HG03045 (cell line): ENCODE measurements around the gene SORBS1.

Source experiments
- ATAC-seq: cut with Tn5 transposase; IDR thresholded peaks from one replicate; pipeline ENCODE4 v1.9.1; 2021; ENCODE audit warnings: mild to moderate bottlenecking, moderate library complexity; ENCODE audit not compliant: unreplicated experiment

SORBS1 gene

DNA sequence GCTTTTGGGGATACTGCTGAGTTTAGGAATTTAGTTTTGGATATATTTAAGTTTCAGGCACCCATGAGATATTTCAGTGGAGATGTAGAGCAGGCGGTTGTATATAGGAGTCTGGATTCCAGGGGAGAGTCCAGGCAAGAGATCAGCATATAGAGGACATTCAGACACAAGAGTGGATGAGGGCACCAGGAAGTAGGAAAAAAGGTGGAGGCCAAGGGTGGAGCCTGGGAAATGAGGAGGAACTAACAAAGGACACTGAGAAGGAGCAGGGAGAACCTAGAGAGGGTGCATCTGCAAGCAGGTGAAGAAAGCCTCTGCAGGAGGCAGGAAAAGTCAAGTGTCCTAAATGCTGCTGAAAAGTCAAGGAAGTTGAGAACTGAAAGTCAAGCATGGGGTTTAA is 257.2 kb downstream of the SORBS1 start:
- ATAC-seq, result no peak

DNA sequence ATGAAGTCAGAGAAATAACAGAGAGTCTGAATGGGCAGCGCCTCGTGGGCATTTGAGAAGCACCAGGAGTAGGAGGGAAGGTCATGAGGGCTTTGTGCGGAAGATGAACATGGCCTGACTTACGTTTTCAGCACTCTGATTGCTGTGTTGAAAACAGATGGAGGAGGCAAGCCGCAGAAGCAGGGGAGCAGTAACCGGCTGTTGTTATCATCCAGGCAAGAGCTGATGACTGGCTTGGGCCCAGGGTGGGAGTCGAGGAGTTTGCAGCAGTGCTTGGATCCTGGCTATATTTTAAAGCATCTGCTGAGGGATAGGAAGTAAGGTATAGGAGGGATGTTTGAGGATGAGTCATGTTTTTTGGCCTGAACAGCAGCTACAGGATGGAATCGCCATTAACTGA is 257.6 kb downstream of the SORBS1 start:
- no peak for ATAC-seq

DNA sequence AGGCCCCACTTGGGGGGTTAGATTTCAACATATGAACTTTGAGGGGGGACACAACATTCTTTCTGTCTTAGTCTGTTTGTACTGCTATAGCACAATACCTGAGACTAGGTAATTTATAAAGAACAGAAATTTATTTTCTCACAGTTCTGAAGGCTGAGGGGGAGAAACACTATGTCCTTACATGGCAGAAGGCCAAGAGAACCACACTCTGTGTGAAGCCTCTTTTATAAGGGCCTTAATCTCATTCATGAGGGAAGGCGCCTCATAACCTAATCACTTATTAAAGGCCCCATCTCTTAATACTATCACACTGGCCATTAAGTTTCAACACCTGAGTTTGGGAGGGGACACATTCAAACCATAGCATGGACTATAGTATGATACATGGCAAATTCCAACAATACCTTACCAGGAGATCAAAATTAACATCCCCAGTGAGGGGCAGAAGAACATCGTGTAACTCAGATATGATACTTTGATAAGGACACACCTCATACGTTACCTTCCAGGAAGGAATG is 261.1 kb downstream of the SORBS1 start:
- no peak for ATAC-seq

DNA sequence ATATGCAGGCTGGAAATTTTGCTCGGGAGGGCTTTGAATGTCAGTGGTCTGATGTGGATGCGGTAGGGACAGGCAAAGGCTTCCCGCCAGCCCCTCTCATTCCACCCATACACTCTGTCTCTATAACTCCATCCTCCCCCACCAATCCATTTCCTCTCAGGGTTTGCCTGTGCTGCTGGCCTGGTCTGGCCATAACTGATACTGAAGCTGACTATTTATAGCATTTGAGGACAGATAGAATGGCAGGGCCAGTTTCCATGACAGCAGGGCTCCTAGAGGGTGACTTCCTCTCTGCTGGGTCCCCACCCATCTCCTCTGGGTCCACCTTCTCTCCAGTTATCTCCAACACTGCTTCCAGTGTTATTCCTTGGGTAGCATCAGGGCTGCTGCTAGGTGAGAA is 263.8 kb downstream of the SORBS1 start:
- no peak for ATAC-seq

DNA sequence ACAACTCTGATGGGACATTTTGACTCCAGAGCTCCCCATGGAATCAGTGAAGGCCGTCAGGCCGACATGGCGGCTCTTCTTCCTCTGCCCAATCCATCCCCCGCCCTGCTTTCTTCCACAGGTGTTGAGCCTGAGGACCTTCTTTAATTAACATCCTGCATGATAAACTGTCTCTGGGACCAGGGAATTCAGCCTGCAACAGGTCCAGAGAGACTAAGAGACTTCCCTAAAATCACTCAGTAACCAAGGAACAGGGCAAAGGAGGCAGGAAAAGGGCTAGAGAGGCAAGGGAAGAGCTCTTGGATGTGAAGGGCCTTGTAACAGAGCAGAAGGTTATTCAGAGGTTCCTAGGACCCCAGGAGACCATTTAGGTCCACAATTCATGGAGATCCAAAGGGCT is 264.4 kb downstream of the SORBS1 start:
- no peak for ATAC-seq

DNA sequence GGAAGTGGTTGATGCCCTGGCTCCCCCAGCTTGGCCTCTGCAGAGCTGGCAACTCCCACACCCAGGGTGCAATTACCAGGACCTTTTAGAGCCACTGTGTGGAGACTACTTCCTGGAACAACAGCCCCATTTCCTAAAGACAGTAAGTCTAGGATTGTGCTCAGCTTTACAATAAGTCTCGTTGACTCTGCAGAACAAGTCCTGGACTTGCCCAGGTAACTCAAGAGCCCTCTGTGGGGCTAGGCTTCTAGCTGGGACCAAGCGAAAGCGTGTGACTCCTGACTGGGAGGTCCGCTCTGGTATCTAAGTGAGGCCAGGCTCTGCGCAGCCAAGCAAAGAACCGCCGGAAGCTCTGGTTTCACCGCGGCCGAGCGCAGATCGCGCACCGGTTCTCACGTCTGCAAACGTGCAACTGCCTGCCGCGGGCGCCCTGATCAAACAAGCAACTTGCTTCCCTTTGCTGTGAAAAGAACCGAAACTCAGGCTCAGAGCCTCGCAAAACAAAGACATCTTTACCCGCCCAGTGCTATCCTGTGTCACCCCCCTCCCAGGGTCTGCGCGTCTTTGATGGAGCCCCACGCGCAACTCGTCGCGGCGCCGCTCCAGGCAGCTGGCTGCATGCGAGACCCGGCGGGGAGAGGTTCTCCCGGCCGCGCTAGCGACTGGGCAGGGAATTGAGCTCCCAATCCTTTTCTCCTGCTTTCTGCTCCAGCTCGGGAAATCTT is 266.0 kb downstream of the SORBS1 start:
- ATAC-seq, result peak; percentile 76

DNA sequence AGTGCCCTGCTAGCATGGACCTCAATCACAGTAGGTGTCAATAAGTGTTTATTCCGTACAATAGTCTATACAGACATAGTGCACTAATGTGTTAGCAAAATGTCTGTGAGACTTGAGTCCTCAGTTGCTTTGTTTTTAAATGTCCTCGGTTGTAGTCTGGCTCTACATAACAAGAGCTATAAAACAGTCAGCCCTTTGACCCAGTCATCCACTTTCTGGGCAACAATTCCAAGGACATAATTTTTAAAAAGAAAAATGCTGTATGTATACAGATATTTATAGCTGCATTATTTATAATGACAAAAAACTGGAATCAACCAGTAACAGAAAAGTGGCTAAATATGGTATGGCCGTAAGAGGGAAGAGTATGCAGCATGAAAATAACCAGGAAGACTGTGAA is 267.5 kb downstream of the SORBS1 start:
- ATAC-seq, result no peak

DNA sequence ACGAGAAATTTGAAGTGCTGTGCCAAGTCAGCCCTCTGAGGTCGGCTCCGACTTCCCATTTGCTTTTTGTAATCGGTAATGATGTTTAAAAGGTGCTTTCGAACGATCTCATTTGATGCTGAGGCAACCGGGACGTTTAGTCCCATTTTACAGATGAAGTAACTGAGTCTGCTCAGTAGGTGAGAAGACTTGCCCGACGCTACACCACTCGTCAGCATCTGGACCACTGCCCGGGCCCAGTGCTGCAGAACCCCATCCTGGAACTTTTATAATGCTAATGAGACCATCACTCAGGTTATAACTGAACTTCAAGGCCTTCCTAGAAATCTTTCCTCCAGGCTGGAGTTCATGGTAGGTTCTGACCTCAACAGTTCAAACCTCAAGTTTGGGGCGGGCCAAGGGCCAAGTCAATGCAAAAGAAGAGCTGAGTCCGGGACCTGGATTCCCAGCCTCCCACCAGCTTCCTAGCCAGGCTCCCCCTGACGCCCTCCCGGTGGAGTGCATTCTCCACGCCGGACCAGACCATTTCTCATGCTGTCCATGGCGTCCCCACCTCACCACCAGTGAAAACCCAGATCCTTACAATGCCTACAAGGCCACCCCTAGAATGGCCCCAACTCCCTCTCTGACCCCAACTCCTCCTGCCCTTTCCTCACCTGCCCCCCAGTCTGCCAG is 269.7 kb downstream of the SORBS1 start:
- no peak for ATAC-seq

DNA sequence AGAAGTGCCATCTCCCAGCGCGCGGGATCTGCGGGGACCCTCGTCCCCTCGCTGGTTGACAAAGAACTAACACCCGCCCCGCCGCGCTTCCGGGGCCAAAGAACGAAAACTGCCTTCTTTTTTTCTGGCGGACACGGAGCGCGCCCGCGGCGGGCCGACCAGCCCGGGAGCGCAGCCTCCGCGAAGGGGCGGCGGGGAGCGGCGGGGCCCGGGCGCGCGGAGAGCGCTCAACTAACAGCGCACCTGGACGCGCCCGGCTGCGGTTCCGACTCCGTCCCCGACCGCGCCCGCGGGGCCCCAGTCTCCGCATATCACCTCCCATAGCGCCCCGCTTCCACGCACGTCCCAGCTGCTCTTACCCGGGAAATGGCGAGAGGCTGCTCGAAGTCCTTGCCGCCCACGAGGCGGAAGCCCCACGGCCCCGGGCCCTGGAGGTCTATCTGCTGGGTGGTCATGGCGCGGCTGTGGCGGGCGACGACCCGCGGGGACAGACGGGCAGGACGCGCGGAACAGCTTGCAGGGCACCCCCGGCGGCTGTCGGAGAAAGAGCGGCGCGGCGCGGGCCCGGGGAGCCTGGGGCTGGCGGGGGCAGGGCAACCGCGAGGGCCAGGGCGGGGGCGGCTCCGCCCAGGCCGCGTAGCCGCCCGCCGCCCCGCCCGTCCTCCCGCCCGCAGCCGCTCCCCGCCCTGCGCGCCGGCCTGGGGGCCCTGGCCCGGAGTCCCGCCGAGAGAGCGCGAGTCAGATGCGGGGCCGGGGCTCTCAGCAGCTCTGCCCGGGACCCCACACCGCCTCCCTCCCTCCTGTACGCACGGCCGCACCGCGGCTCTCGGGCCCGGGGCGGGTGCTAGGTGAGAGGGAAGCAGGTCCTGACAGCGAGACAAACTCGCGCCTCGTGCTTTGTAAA is 270.5 kb downstream of the SORBS1 start, which contains the start of gene PDLIM1:
PDLIM1 (minus strand) TSS at position 543 of the 904 bp plus-strand sequence; CDS start at position 455, 88 bp downstream.
- peak; percentile 53 for ATAC-seq

DNA sequence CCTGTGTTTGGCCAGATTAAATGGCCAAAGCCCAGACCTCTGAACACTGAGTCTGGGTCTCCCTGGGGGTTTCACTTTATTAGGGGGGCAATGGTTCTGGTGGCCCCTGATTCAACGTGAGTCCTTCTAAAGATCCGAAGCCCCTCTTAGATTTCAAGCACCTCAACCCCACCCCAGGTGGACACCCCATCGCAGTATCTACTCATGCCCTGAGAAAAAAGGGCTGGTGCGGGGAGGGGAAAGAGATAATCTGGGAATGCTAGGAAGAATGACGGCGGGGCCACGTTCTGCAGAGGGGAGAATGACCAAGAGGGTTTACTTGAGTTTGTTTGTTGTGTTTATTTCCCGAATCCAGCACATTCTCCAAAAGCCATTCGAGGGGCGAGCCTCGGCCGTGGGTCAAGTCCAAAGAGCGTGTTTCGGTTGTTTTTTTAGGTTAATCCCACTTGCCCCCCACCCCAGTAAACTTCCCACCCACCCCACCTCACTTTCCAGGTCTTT is 271.2 kb downstream of the SORBS1 start:
- no peak for ATAC-seq

DNA sequence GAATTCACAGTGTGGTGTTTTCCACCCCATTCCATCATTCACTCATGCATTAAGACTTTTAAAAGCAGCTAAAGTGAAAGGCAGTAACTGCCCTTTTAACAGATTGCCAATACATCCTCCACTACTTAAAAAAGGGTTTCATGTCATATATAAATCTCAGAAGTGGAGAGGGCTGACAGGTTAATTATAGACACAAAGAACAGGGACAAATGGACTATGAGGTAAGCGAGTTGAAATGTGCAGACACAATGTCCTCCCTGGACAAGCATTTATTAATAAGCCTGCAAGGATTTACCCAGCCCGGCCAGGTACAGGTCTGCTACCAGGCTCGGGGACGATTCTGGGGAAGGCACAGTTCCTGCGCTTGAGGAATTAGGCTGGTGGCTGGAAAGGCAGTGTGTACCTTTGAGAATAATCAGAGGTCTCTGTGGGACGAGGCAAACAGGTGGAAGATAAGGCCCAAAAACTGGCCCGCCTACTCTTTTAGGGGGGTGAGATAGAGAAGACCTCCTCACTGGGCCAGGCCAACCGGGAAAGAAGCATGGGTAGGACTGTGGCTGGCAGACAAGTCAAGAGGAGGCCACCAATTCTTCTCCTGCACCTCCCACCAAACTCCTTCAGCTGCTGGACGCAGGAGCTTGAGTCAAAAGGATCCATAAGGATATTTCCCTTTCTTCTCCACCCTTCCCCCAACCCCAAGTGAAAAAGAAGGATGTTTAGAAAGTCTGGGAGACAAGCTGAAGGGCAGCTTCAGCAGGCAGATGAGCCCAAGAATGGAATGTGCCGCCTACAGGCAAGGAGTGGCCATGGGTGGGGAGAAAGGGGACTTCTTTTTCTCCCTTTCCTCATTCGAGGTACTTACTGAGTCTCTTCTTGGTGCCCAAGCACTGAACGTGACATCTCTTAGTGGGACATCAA is 271.9 kb downstream of the SORBS1 start:
- ATAC-seq, result no peak

DNA sequence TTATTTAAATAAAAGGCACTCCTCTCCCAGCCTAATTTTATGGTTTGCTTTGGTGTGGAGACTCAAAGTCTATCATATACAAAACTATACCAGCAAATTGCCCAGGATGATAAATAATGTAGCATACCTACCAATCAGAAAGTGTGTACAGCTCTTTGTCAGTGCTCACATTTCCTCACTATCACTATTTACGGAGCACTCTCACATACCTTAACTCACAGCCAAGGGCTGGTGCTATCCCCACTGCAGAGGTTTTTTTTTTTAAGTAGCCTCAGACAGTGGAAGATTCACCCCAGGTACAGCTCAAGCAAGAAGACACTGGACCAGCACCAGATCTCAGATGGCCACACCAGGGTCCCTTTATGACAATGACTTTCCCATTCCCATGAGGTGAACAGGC is 272.9 kb downstream of the SORBS1 start:
- ATAC-seq, result no peak

DNA sequence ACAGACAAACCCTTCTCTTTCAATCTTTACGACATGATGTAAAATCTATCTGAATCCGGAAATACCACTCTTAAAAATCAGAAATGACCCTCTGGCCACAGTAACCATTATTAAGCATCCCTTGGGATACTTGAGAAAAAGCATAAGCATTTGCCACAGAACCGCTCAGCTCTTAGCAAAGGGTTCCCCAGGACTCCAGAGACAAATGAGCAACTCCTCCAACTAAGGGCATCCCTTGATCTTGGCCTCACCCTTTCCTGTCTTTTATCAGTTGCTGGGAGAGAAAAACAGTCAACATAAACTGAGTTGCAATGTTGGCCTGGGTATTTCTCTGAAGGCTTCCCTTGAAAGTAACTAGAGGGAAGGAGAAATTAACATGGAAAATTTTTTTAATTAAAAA is 273.9 kb downstream of the SORBS1 start:
- no peak for ATAC-seq

DNA sequence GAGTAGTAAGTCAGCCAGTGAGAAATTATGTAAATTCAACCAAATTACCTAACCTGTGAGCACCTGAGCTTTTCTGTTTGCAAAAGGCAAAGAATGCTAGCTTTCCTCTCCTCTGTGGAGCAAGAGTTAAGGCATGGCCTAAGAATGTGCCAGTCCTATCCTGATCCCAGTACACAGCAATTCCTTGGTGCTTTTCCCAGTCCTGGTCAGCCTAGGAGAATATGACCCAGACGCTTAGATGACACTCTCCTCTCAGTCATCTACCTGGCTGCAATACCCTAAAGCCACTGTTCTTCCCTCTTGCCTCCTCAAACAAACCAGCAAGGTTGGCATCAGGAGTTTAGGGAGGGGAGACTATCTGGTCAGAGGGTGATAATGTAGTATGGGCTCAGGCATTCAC is 274.5 kb downstream of the SORBS1 start:
- ATAC-seq, result no peak

DNA sequence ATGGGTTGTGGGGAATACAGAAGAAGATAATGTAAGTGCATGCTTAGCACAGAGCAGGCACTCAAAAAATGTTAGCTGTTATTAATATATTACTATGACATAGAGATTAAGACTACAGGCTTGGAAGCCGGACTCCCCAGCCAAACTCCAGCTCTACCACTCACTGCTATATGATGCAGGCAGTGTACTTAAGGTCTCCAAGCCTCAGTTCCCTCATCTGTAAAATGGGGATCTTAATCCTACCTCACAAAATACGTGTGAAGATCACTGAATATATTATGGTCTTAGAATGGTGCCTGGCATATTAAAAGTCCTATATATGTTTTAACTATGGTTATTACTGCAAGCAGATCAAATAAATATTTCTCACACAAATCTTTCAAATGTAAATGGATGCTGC is 275.6 kb downstream of the SORBS1 start:
- ATAC-seq, result no peak

DNA sequence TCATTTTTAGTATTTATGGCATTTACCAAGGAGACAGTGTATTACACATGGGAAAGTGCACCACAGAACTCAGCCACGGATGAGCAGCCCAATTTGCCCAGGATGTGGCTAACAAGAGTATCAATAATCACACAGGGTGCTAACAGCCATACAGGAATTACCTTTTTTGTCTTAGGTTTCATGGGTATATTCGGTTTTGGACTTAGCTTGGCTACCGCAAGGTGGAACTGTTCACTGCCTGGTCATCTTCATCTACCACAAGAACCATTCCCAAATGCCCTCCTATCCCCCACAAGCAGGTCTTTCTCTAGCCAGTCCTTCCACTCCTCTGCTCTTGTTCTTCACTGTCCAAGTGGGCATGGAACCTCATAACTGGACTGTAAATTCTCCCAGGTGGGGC is 276.4 kb downstream of the SORBS1 start:
- ATAC-seq, result no peak

DNA sequence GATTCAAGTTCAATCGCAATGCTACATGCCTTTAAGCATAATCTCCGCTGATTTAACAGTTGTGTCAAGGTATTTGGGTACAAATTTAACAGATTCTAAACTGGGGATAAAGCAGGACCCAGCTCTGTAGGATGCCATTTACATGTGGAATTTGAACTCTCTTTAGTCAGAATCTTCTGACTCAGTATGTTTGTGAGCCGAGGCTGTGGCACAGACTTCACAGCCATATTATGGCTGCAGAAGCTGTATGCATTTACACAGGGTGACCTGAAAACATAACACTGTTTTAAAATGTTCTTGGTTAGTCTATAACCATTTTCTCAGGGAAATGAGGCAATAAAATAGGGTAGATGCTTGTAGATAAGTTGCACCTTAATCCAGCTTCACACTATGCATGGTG is 279.1 kb downstream of the SORBS1 start:
- ATAC-seq, result no peak

DNA sequence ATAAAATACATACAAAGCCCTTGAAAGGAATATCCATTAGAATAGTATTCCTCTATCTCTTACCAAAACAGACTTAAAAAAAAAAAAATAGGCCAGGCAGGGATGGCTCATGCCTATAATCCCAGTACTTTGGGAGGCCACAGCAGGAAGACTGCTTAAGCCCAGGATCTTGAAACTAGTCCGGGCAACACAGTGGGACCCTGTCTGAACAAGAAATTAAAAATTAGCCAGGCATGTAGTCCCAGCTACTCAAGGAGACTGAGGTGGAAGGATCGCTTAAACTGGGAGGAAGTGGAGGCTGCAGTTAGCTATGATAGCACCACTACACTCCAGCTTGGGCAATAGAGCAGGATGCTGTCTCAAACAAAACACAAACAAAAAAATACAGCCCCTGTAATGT is 280.0 kb downstream of the SORBS1 start:
- no peak for ATAC-seq

DNA sequence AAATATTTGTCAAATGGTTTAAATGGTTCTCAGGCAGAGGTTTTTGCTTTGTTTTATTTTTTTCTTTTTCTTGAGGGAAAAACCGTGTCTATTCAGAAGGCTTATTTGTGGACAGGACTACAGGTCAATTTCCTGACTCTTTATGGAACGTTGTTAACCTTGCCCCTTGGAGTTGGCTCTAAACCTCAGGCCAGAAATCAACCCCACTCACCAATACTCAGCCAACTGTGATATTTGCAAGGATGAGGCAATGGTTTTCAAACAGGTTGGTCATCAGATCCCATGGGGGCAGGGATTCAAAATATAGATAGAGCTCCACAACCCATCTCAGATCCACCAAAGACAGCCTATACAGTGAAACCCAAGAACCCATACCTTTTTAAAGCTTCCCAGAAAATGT is 280.5 kb downstream of the SORBS1 start:
- ATAC-seq, result no peak
